ENCODE measurements around the gene PHTF2.
A peak's percentile ranks its signal among the peaks of the same experiment; 100 is the strongest.
"Not testable (repeated sequence)": the region's sequence is repeated elsewhere in the genome, so short reads cannot be mapped to it uniquely, and the experiment has no call there.

PHTF2 gene

GRCh38 chr7:77798394-77799077 lies at the start of gene PHTF2, which contains the start of gene TMEM60:
Gene PHTF2 (plus strand): TSS chr7:77798773.
Gene TMEM60 (minus strand): TSS chr7:77798434. CDS start chr7:77794373, 4,061 bp downstream.
- peak; percentile 82 to 92 (median 88) for DNase-seq (ENCODE audit: low read depth in 4 of 4, low spot score in 1 of 4)

GRCh38 chr7:77752016-77752415 lies 46.6 kb upstream of the PHTF2 start:
- no peak for DNase-seq (ENCODE audit: low read depth in 4 of 4, low spot score in 1 of 4)

GRCh38 chr7:77753173-77753572 lies 45.4 kb upstream of the PHTF2 start:
- DNase-seq (ENCODE audit: low read depth in 4 of 4, low spot score in 1 of 4): no peak

DNA sequence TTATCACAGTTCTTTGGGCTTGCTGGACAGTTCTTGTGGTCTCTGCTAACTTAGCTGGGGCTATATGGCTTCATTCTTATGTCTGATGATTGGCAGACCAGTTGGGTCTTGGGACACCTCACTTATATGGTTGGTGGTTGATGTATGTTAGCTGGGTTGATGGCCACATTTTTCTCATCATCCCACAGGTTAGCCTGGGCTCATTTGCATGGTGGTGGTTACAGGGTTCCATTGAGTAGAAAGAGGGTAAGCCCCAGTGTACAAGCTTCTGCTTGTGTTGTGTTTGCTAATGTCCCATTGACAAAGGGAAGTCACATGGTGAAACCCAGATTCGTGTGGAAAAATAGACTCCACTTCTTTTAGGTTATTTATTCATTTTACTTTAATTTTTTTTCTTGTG lies 41.0 kb upstream of the PHTF2 start:
- DNase-seq (ENCODE audit: low read depth in 4 of 4, low spot score in 1 of 4): no peak

DNA sequence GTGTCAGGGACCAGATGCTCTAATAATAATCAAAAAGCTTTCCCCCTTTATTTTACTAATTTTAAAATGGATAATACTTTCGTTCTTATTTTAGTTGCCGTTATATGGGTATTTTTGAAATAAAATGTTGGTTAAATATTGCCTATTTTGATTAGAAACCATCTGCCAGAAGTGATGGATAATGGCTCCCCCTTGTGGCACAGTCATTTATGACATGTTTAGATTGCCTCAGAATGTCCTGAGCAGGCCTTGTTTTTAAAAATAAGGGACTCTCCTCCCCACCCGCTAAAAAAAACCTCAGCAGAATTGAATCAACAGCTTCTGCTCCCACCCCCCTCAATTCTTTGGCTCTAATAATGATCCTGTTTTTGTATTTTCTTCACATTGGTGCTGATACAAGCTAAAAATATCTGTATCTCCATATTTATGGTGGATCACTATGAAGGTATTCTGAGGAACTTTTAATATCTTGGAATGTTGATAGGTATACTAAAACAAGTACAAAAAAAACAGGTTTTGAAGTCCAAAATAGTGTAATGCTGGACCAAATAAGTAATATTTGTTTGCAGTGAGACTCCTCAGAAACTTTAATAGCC lies 39.2 kb upstream of the PHTF2 start:
- peak; percentile 32 to 64 (median 54) for DNase-seq (ENCODE audit: low read depth in 4 of 4, low spot score in 1 of 4)

- DNase-seq (ENCODE audit: low read depth in 4 of 4, low spot score in 1 of 4): no peak
These were observed 37.6 kb upstream of the PHTF2 start for GRCh38 chr7:77760809-77761453.

DNA sequence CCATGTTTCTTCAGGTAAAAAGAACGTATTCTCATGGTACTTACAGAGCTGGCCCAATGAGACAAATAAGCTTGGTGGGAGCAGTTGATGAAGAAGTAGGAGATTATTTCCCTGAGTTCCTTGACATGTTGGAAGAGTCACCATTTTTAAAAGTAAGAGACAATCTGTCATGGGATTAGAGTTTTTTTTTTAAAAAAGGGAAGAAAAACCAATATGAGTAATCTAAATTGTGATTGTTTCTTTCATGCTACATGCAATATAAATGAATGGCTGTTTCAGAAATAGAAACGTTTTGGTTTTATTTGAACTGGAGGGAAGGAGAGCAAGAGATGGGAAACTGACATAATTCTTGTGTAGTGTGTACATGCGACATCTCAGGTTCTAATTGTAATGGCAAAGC lies 33.1 kb upstream of the PHTF2 start:
- no peak for DNase-seq (ENCODE audit: low read depth in 4 of 4, low spot score in 1 of 4)

DNA sequence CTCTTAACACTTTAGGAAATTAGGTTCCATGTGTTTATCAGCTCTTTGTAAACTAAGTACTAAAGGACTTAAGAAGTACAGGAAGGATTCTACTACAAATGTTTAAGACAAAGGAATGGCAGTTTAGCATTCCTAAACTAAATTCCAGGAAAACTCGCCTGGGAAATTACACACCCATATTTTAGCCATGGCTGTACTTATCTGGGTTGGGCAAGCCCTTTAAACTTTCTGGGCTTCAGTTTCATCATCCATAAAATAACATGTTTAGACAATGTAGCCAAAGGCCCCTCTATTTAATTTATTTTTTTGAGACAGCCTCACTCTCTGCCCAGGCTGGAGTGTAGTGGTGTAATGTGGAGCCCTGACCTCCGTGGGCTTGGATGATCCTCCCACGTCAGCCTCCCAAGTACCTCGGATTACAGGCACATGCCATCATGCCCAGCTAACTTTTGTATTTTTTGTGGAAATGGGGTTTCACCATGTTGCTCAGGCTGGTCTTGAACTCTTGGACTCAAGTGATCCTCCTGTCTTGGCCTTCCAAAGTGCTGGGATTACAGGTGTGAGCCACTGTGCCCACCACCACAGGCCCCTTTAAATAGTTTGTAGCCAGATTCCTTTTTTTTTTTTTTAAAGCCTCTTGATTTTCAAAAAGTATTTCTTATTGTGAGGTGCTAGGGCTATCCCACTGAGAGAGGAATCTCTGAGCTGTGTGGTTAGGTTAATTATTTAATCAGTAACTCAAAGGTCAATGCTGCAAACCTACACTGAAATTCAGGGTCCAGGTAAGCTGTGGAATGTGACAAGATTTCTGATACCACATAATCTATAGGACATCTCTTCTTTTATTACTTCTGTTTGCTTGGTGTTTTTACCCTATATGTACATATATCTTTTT lies 32.4 kb upstream of the PHTF2 start:
- no peak for DNase-seq (ENCODE audit: low read depth in 4 of 4, low spot score in 1 of 4)

DNA sequence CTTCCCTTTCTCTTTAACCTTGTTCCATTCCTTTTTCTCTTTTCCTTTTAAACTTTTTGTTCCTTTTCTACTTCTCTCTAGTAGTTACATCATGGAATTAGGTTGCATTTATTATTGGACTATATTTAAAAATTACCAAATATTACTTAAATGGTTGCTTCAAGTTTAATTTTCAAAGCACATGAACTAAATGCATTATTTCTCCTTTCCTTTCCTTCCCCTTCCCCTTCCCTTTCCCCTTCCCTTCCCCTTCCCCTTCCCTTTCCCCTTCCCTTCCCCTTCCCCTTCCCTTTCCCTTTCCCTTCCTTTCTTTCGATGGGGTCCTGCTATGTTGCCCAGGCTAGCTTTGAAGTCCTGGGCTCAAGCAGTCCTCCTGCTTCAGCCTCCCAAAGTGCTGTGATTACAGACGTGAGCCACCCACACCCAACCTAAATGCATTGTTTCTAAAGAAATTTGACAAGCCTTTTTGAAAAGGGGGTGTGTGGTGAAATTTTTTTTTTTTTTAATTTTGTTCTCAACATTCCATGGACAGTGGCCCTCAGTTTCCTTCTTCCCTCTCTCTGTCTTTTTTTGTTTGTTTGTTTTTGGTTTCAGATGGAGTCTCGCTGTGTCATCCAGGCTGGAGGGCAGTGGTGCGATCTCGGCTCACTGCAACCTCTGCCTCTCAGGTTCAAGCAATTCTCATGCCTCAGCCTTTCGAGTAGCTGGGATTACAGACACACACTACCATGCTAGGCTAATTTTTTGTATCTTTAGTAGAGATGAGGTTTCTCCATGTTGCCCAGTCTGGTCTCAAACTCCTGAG lies 31.6 kb upstream of the PHTF2 start:
- DNase-seq (ENCODE audit: low read depth in 4 of 4, low spot score in 1 of 4): no peak

GRCh38 chr7:77770316-77770715 lies 28.3 kb upstream of the PHTF2 start:
- no peak for DNase-seq (ENCODE audit: low read depth in 4 of 4, low spot score in 1 of 4)

DNA sequence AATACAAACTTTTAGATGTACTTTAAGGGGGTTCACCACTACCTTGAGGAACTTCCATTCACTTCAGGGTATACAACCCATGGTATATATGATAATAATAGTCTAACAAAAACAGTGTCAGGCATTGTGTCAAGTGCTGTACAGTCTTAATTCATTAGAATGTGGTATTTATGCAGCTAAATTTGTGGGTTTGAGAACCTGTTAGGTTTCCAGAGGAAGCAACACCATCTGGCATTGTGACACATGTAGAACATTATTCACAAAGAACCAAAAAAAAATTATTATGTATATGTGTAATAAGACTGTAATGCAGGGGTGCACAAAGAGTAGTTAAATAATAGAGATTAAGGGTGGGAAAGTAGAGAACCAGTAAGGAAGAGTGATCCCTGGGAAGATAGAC lies 26.7 kb upstream of the PHTF2 start:
- no peak for DNase-seq (ENCODE audit: low read depth in 4 of 4, low spot score in 1 of 4)

GRCh38 chr7:77778535-77778934 lies 20.0 kb upstream of the PHTF2 start:
- DNase-seq (ENCODE audit: low read depth in 4 of 4, low spot score in 1 of 4): no peak

- no peak for DNase-seq (ENCODE audit: low read depth in 4 of 4, low spot score in 1 of 4)
These were observed 16.2 kb upstream of the PHTF2 start for GRCh38 chr7:77782383-77782782.

DNA sequence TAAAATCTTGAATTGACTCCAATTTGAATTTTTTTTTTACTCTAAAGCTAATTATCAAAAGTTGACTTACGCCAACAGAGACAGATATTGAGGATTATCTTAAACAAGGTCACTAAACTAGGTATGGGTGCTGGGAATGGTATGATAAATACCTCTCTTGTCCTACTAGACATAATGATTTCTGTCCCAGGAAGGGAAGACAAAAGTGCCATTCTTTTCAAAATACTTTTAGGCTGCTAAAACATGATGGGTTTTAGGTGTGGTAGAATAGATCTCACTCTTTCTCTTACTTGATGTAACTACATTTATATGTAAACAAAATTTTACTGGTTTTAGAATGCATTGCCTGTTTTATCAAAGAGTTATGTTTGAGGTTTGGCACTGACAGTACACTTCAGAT lies 15.5 kb upstream of the PHTF2 start:
- DNase-seq (ENCODE audit: low read depth in 4 of 4, low spot score in 1 of 4): no peak

GRCh38 chr7:77783545-77783944 lies 15.0 kb upstream of the PHTF2 start:
- DNase-seq (ENCODE audit: low read depth in 4 of 4, low spot score in 1 of 4): no peak

DNA sequence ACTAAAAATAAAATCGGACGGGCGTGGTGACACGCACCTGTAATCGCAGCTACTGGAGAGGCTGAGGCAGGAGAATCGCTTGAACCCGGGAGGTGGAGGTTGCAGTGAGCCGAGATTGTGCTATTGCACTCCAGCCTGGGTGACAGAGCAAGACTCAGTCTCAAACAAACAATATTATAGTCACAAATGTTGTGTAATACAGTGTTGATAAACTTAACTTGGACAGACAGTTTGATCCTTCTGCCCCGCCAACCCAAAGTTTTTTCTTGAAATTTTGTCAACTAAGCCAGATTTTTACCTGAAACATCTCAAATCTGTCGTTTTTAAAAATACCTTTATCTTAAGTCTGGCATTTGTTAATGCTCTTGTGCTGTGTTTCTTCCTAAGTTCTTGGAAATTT lies 14.1 kb upstream of the PHTF2 start:
- DNase-seq (ENCODE audit: low read depth in 4 of 4, low spot score in 1 of 4): not testable (repeated sequence)

DNA sequence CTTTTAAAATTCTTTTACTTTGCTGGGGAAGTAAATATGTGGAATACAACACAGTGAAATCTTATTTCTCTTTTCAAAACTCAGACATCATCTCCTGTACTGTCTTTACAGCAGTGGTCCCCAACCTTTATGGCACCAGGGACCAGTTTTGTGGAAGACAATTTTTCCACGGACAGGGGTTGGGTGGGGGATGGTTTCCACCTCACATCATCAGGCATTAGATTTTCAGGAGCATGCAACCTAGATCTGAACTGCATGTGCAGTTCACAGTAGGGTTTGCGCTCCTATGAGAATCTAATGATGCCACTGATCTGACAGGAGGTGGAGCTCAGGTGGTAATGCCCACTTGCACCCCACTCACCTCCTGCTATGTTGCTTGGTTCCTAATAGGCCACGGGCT lies 12.6 kb upstream of the PHTF2 start:
- no peak for DNase-seq (ENCODE audit: low read depth in 4 of 4, low spot score in 1 of 4)

DNA sequence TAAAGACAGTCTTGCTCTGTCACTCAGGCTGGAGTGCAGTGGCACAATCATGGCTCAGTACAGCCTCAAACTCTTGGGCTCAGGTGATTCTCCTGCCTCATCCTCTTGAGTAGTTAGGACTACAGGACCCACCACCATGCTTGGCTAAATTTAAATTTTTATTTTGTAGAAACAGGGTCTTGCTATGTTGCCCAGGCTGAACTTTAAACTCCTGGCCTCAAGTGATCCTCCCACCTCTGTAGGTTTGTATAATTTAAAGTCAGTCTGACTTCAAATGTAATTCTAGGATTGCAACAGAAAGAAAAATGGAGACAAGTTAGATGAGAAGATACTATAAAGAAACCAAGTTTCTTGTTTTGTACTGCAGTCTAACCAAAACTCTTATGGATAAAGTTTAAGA lies 11.8 kb upstream of the PHTF2 start:
- DNase-seq (ENCODE audit: low read depth in 4 of 4, low spot score in 1 of 4): no peak

GRCh38 chr7:77788327-77788902 lies 10.2 kb upstream of the PHTF2 start:
- DNase-seq (ENCODE audit: low read depth in 4 of 4, low spot score in 1 of 4): no peak

DNA sequence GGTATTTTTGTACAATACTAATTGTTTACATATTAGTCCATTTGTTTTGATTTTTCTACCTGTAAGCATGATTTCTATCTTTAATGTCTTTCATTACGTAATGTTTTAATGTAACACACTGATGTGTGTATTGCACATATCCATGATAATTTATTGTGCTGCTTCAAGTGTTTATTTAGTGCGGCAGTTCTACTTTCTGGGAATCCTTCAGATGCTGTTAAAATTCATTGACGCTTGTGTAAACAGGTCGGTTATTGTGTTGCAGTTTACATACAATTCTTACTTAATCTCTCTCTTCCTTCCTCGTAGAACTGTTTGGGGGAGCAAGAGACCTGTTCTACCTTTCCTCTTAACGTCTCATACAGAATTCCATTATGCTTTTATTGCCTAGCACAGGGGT lies 7.2 kb upstream of the PHTF2 start:
- DNase-seq (ENCODE audit: low read depth in 4 of 4, low spot score in 1 of 4): no peak
